RWPE1 (cell line): ENCODE results near the gene TRAF6.

Source experiments
- CTCF ChIA-PET: fragments of 350-600 bp; sonication (Branson Sonifier 250); formaldehyde crosslinking; extraction: SDS; loops from one replicate; lab custom pipeline; 2021; lab: Yijun Ruan, JAX
- POLR2A ChIA-PET: fragments of 400-600 bp; formaldehyde crosslinking; extraction: SDS; loops from one replicate; lab custom pipeline; 2020; ENCODE audit warnings: antibody characterized with exemption; ENCODE audit not compliant: low non-redundant PET; lab: Yijun Ruan, JAX
- DNase-seq: peaks from one replicate; pipeline ENCODE4 v3.0.0; 2012; ENCODE audit warnings: low spot score
- H3K27ac ChIP-seq: fragments of 450-650 bp; 2 replicates; pipeline ENCODE4 v1.5.1; 2017
- CTCF ChIP-seq: fragments of 450-650 bp; conservative IDR thresholded peaks from 2 replicates; pipeline ENCODE4 v1.5.1; 2017; ENCODE audit warnings: low read depth, mild to moderate bottlenecking

The TRAF6 gene

GRCh38 chr11:36509201-36509639 lies 852 bp downstream of the TRAF6 start:
- CTCF ChIA-PET: interaction anchor here (0.7 to 1.8 kb wide), 2 partner anchors 31 to 676 kb away, joined by 3 to 5 read pairs; no protein-coding TSS in a partner anchor
- no peak for TF ChIP-seq CTCF
- POLR2A ChIA-PET: no interaction called here
- H3K27ac ChIP-seq: peak overlapping the region; percentile 79
- DNase-seq: peak; percentile 7

GRCh38 chr11:36508743-36509142 lies 1.3 kb downstream of the TRAF6 start:
- no peak for DNase-seq
- no peak for TF ChIP-seq CTCF
- ChIA-PET POLR2A (no interaction called here), CTCF (interaction anchor here (0.7 kb wide), 2 partner anchors 138 to 676 kb away, joined by 3 read pairs; no protein-coding TSS in a partner anchor)
- H3K27ac ChIP-seq: no peak overlapping the region

- ChIA-PET POLR2A (no interaction called here), CTCF (interaction anchor here (0.7 kb wide), 1 partner anchor 139 kb away, joined by 3 read pairs; no protein-coding TSS in a partner anchor)
- no peak overlapping the region for H3K27ac ChIP-seq
- DNase-seq: no peak
- TF ChIP-seq CTCF: no peak
Measured at GRCh38 chr11:36507824-36508489, 2.1 kb downstream of the TRAF6 start.

- TF ChIP-seq CTCF: no peak
- CTCF ChIA-PET: interaction anchor here (1.3 kb wide), 1 partner anchor 9 kb away, joined by 4 read pairs; no protein-coding TSS in a partner anchor
- POLR2A ChIA-PET: no interaction called here
- no peak overlapping the region for H3K27ac ChIP-seq
- DNase-seq: no peak
Measured at GRCh38 chr11:36501236-36501635, 8.8 kb downstream of the TRAF6 start.

- H3K27ac ChIP-seq: no peak overlapping the region
- DNase-seq: peak; percentile 63
- no peak for TF ChIP-seq CTCF
- ChIA-PET CTCF (interaction anchor here (0.8 kb wide), 1 partner anchor 14 kb away, joined by 3 read pairs; no protein-coding TSS in a partner anchor), POLR2A (no interaction called here)
Measured at GRCh38 chr11:36500315-36500721, 9.8 kb downstream of the TRAF6 start.

- no peak for TF ChIP-seq CTCF
- no peak overlapping the region for H3K27ac ChIP-seq
- CTCF ChIA-PET: interaction anchor here (0.7 kb wide), 1 partner anchor 669 kb away, joined by 3 read pairs; no protein-coding TSS in a partner anchor
- POLR2A ChIA-PET: no interaction called here
- no peak for DNase-seq
Measured at GRCh38 chr11:36499315-36499714, 10.8 kb downstream of the TRAF6 start.
